H9 (cell line): ENCODE data around the gene ARHGEF17. TPM values are rescaled to one million over a fixed set of nuclear protein-coding genes. Genes with fewer than 3 reads are reported as not detected.
A peak's percentile ranks its signal among the peaks of the same experiment; 100 is the strongest.

Source experiments
- DNase-seq: peaks from one replicate; pipeline ENCODE4 v3.0.0-alpha.2; 2017
- H2AFZ ChIP-seq: one replicate; pipeline ENCODE4 v1.6.1; 2013; ENCODE audit warnings: mild to moderate bottlenecking, low read length, control low read depth, moderate library complexity
- H2AK5ac ChIP-seq: 2 replicates; pipeline ENCODE4 v1.6.1; 2013; ENCODE audit warnings: low read length, control low read depth, mixed read lengths; ENCODE audit not compliant: insufficient read length
- H2BK120ac ChIP-seq: one replicate; pipeline ENCODE4 v1.6.1; 2013; ENCODE audit warnings: low read depth, mild to moderate bottlenecking, low read length, control low read depth, inconsistent platforms; ENCODE audit not compliant: poor library complexity, severe bottlenecking
- H2BK12ac ChIP-seq: 2 replicates; pipeline ENCODE4 v1.6.1; 2013; ENCODE audit warnings: low read length, control low read depth, mixed read lengths, low read depth; ENCODE audit not compliant: insufficient read length
- H2BK15ac ChIP-seq: 2 replicates; pipeline ENCODE4 v1.6.1; 2013; ENCODE audit warnings: low read depth, low read length, control low read depth
- H2BK20ac ChIP-seq: one replicate; pipeline ENCODE4 v1.6.1; 2013; ENCODE audit warnings: low read depth, mild to moderate bottlenecking, low read length, control low read depth, inconsistent platforms; ENCODE audit not compliant: poor library complexity, severe bottlenecking
- H2BK5ac ChIP-seq: 2 replicates; pipeline ENCODE4 v1.6.1; 2013; ENCODE audit warnings: low read length, control low read depth, mixed read lengths; ENCODE audit not compliant: insufficient read length
- H3K14ac ChIP-seq: 2 replicates; pipeline ENCODE4 v1.6.1; 2013; ENCODE audit warnings: low read length, control low read depth; ENCODE audit not compliant: insufficient read depth
- H3K18ac ChIP-seq: 2 replicates; pipeline ENCODE4 v1.6.1; 2013; ENCODE audit warnings: low read depth, mild to moderate bottlenecking, mixed read lengths, low read length, control low read depth; ENCODE audit not compliant: insufficient read length
- H3K23ac ChIP-seq: 2 replicates; pipeline ENCODE4 v1.6.1; 2013; ENCODE audit warnings: low read length, control low read depth, mixed read lengths, low read depth; ENCODE audit not compliant: insufficient read length
- H3K23me2 ChIP-seq: 2 replicates; pipeline ENCODE4 v1.6.1; 2013; ENCODE audit warnings: low read depth, mild to moderate bottlenecking, mixed read lengths, low read length, control low read depth; ENCODE audit not compliant: insufficient read length, poor library complexity, severe bottlenecking
- H3K27ac ChIP-seq: 2 replicates; pipeline ENCODE4 v1.5.1; 2013; ENCODE audit warnings: low read length, control low read depth, mixed read lengths, low read depth; ENCODE audit not compliant: insufficient read length
- H3K27me3 ChIP-seq: 2 replicates; pipeline ENCODE4 v1.6.1; 2013; ENCODE audit warnings: low read length, control low read depth, inconsistent platforms; ENCODE audit not compliant: insufficient read depth
- H3K4ac ChIP-seq: 2 replicates; pipeline ENCODE4 v1.6.1; 2013; ENCODE audit warnings: low read depth, mild to moderate bottlenecking, control low read depth, inconsistent platforms, low read length, moderate library complexity
- H3K4me1 ChIP-seq: 2 replicates; pipeline ENCODE4 v1.6.1; 2013; ENCODE audit warnings: low read length, control low read depth, inconsistent platforms; ENCODE audit not compliant: insufficient read depth
- H3K4me2 ChIP-seq: 2 replicates; pipeline ENCODE4 v1.6.1; 2013; ENCODE audit warnings: low read length, control low read depth, mixed read lengths; ENCODE audit not compliant: insufficient read length, insufficient read depth
- H3K56ac ChIP-seq: 2 replicates; pipeline ENCODE4 v1.6.1; 2013; ENCODE audit warnings: low read depth, mild to moderate bottlenecking, mixed read lengths, low read length, control low read depth; ENCODE audit not compliant: insufficient read length
- H3K79me1 ChIP-seq: 2 replicates; pipeline ENCODE4 v1.6.1; 2013; ENCODE audit warnings: low read depth, mild to moderate bottlenecking, moderate library complexity, low read length, control low read depth, inconsistent platforms; ENCODE audit not compliant: insufficient read depth, poor library complexity, severe bottlenecking
- H3K79me2 ChIP-seq: 2 replicates; pipeline ENCODE4 v1.6.1; 2013; ENCODE audit warnings: low read length, control low read depth, inconsistent platforms; ENCODE audit not compliant: insufficient read depth
- H3K9ac ChIP-seq: 2 replicates; pipeline ENCODE4 v1.6.1; 2013; ENCODE audit warnings: low read length, control low read depth, mixed read lengths; ENCODE audit not compliant: insufficient read length; ENCODE audit errors: extremely low read depth
- H3K9me3 ChIP-seq: one replicate; pipeline ENCODE4 v1.6.1; 2013; ENCODE audit warnings: low read depth, low read length, inconsistent platforms; ENCODE audit not compliant: control insufficient read depth
- H3T11ph ChIP-seq: one replicate; pipeline ENCODE4 v1.6.1; 2013; ENCODE audit warnings: mild to moderate bottlenecking, low read length, control low read depth, inconsistent platforms
- H4K20me1 ChIP-seq: one replicate; pipeline ENCODE4 v1.6.1; 2013; ENCODE audit not compliant: control insufficient read depth, insufficient read length, insufficient read depth
- H4K5ac ChIP-seq: 2 replicates; pipeline ENCODE4 v1.6.1; 2013; ENCODE audit warnings: low read depth, mild to moderate bottlenecking, mixed read lengths, low read length, control low read depth; ENCODE audit not compliant: insufficient read length
- H4K8ac ChIP-seq: replicated peaks from 2 replicates; pipeline ENCODE4 v1.6.1; 2013; ENCODE audit warnings: low read length, control low read depth, mixed read lengths, low read depth; ENCODE audit not compliant: insufficient read length
- H4K91ac ChIP-seq: 2 replicates; pipeline ENCODE4 v1.6.1; 2013; ENCODE audit warnings: low read depth, mild to moderate bottlenecking, moderate library complexity, mixed read lengths, low read length, control low read depth; ENCODE audit not compliant: insufficient read length
- H3K27ac Mint-ChIP-seq, 3 experiments: 2 replicates in 2 of 3; 3 replicates in 1 of 3; pipeline ENCODE4 v1.8.0; 2020 to 2021; ENCODE audit warnings: mixed read lengths in 3 of 3, mild to moderate bottlenecking in 1 of 3, moderate library complexity in 1 of 3
- H3K27me3 Mint-ChIP-seq: 2 replicates; pipeline ENCODE4 v1.8.0; 2021; ENCODE audit warnings: low read depth, mild to moderate bottlenecking, moderate library complexity, mixed read lengths
- H3K36me3 Mint-ChIP-seq, 3 experiments: 2 replicates in 2 of 3; 3 replicates in 1 of 3; pipeline ENCODE4 v1.8.0; 2020 to 2021; ENCODE audit warnings: low read depth in 3 of 3, mixed read lengths in 3 of 3; ENCODE audit not compliant: insufficient read depth in 1 of 3
- H3K4me1 Mint-ChIP-seq, 2 experiments: 2 replicates each; pipeline ENCODE4 v1.8.0; 2020; ENCODE audit warnings: mixed read lengths in 2 of 2
- H3K4me3 Mint-ChIP-seq, 2 experiments: 2 replicates in 1 of 2; 3 replicates in 1 of 2; pipeline ENCODE4 v1.8.0; 2020 to 2021; ENCODE audit warnings: mild to moderate bottlenecking in 2 of 2, mixed read lengths in 2 of 2, moderate library complexity in 1 of 2
- H3K9me3 Mint-ChIP-seq, 2 experiments: 2 replicates in 1 of 2; 3 replicates in 1 of 2; pipeline ENCODE4 v1.8.0; 2020; ENCODE audit warnings: mild to moderate bottlenecking in 2 of 2, mixed read lengths in 2 of 2, moderate library complexity in 1 of 2
- WGBS: extraction: QIAGEN DNeasy Blood & Tissue Kit; methylation state at CpG from one replicate; pipeline ENCODE4 v1.1.7; 2013; ENCODE audit warnings: missing lambda C conversion rate, low lambda C conversion rate, mixed read lengths; ENCODE audit not compliant: insufficient read length; ENCODE audit errors: extremely low coverage; 5-methylcytosine and 5-hydroxymethylcytosine counted together
- total RNA-seq: library from RNA; stranded (reverse); gene quantifications from 2 replicates; pipeline ENCODE4 v1.2.1, GENCODE V29; 2021
- TF ChIP-seq, protein P1 (sequence below): fragments of 200-600 bp; sonication (generic); conservative IDR thresholded peaks from 3 replicates; pipeline ENCODE4 v1.8.0; 2021; ENCODE audit warnings: antibody characterized with exemption, mild to moderate bottlenecking

The ARHGEF17 gene
- total RNA-seq, 1 experiment from 2014 or later = 7.4 TPM

DNA sequence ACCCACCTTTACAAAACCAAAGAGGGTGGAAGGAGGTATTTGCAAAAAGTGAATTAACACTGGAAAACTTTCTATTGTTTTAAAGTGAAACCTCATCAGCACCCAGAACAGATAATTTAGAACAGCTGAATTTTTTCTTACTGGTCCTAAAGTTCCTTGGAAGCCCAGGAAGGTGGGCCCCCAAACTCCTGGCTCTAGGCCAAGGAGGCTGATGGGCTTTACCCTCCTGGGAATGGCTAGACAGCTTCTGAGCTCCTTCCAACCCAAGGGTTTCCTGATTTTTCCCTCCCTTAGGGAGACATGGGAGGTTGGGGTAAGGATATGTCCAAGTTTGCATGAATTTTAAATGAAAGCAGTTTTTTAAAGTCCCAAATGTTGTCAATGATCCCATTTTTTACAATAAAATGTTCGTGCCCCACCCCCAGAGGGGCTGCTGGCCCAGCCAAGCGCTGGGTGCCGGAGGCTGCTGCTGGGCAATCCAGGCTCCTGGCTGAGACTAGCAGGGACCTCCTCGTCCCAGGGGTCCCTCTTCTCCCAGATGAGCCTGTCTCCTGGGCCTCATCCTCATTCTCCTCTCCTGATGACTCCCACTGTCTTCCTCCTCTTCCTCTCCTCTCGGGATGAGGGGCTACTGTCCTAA, 96.5 kb downstream of the ARHGEF17 start:
- no peak overlapping the region for H2BK5ac ChIP-seq
- H3K36me3 Mint-ChIP-seq = peaks cover 11 to 34% (median 29%) of the 10 kb centered on the region in 3 experiments; a peak in 6 of 7 replicates
- no peak overlapping the region for H2AK5ac ChIP-seq
- H3K9me3 ChIP-seq = no peaks in the 10 kb centered on the region
- H3K4ac ChIP-seq = no peak overlapping the region
- no peaks in the 10 kb centered on the region for H3K27me3 Mint-ChIP-seq
- no peak overlapping the region for H3K14ac ChIP-seq
- peak overlapping the region in 1 of 3 experiments; percentile 40; a peak in 1 of 7 replicates for H3K27ac Mint-ChIP-seq
- TF ChIP-seq, protein P1, sequence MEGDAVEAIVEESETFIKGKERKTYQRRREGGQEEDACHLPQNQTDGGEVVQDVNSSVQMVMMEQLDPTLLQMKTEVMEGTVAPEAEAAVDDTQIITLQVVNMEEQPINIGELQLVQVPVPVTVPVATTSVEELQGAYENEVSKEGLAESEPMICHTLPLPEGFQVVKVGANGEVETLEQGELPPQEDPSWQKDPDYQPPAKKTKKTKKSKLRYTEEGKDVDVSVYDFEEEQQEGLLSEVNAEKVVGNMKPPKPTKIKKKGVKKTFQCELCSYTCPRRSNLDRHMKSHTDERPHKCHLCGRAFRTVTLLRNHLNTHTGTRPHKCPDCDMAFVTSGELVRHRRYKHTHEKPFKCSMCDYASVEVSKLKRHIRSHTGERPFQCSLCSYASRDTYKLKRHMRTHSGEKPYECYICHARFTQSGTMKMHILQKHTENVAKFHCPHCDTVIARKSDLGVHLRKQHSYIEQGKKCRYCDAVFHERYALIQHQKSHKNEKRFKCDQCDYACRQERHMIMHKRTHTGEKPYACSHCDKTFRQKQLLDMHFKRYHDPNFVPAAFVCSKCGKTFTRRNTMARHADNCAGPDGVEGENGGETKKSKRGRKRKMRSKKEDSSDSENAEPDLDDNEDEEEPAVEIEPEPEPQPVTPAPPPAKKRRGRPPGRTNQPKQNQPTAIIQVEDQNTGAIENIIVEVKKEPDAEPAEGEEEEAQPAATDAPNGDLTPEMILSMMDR = no peak
- WGBS = no CpG with 5 or more reads among the region's 5 CpGs
- no peak overlapping the region for H2BK12ac ChIP-seq
- no peak overlapping the region for H4K91ac ChIP-seq
- H2BK15ac ChIP-seq = no peak overlapping the region
- no peak overlapping the region for H3K4me2 ChIP-seq
- H3K56ac ChIP-seq = no peak overlapping the region
- no peaks in the 10 kb centered on the region for H3K23me2 ChIP-seq
- H2BK20ac ChIP-seq = no peak overlapping the region
- no peaks in the 10 kb centered on the region for H4K20me1 ChIP-seq
- no peak for DNase-seq
- no peak overlapping the region for H2BK120ac ChIP-seq
- H4K8ac ChIP-seq = no peak overlapping the region
- no peak overlapping the region for H3K27ac ChIP-seq
- no peak overlapping the region for H3T11ph ChIP-seq
- H3K79me2 ChIP-seq = no peaks in the 10 kb centered on the region
- no peaks in the 10 kb centered on the region for H3K27me3 ChIP-seq
- no peak overlapping the region for H2AFZ ChIP-seq
- no peak overlapping the region for H3K23ac ChIP-seq
- no peak overlapping the region for H3K9ac ChIP-seq
- H3K9me3 Mint-ChIP-seq = no peaks in the 10 kb centered on the region
- no peaks in the 10 kb centered on the region for H3K79me1 ChIP-seq
- H3K18ac ChIP-seq = no peak overlapping the region
- no peak overlapping the region for H4K5ac ChIP-seq
- peaks cover 15 to 22% of the 10 kb centered on the region in 2 experiments for H3K4me1 Mint-ChIP-seq
- H3K4me1 ChIP-seq = no peaks in the 10 kb centered on the region
- no peak overlapping the region for H3K4me3 Mint-ChIP-seq
